DMS79 (cell line): Measurements from ENCODE around the gene SNX22.

Source experiments
- DNase-seq: peaks from one replicate; lab custom pipeline; 2025; lab: John Stamatoyannopoulos, UW

The SNX22 gene

DNA sequence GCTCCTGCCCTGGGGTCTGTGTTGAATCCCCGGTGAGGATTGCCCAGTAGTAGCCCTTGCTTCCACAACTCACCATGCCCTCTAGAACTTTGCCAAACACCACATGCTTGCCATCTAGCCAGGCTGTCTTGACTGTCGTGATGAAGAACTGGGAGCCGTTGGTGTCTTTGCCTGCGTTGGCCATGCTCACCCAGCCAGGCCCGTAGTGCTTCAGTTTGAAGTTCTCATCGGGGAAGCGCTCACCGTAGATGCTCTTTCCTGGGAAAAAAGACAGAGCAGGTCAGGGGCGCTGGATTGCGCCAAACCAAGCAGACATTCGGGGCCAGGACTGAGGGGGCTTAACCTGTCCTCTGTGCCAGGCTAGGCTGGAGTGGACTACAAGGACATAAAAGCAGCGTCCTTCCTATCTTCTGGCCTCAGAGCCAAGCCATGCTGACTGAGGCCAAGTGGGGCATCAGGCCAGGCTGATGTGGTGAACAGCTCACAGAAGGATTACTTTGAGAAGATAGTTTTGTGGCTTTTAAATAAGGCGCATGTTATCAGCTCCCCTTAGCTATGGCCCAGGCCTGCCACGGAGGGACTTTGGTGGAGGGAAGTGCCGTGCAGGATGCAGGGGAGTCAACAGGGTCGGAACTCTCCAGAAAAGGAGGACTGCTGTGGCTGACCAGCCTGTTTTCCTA is 5.3 kb downstream of the SNX22 start:
- no peak for DNase-seq

DNA sequence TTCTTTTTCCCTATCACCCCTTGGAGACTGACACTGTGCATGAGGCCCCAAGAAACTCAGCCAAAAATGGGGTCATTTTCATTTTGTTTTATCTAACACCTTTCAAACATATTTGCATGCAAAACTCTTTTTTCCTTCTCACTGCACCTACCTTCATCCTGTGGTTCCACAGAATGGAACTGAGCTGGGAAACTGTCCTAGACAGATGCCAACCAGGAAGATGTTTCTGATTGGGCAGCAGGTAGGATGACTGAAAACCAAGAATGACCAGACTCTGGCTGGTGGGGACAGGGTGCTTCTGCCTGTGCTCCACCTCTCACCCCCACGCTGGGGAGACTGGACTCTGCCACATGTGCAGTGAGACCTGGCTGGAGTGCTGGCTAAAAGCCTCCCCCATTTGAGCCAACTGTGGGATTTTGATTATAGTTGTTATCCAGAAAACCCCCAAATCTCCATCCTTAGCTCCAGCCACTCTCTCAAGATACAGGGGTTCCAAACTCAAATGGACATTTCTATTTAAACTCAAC is 6.1 kb downstream of the SNX22 start:
- no peak for DNase-seq

DNA sequence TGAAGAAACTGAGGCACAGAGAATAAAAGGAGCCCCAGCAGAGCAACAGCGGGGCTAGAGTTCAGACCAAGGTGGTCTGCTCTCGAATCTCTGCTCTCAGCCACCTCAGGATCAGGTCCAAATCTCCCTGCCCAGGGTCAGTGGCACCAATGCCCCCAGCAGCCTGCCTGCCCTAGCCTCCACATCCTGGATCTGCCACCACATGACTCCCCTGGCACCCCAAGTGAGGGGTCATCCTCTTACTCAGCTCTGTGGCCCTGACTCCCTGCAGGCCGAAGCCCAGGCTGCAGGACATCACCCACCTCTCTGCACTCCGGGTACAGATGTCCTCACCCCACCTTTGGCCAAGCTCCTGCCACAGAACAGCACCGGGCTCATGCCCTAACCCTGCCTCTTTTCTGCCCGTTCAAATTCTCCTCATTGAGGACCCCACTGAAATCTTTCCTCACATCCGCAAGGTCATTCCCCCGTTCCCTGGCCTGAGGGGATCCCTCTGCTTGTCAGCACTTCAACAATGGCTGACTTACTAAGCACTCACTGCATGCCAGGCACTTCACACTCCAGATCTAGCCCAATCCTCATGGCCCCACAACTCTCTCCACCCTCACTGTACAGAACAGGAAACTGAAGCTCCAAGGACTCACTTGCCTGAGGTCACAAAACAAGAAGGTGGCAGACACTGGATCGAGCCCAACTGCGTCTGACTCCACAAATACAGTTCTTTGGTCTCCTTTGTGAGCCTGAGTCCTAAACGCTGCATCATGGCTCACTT is 7.0 kb downstream of the SNX22 start:
- no peak for DNase-seq

DNA sequence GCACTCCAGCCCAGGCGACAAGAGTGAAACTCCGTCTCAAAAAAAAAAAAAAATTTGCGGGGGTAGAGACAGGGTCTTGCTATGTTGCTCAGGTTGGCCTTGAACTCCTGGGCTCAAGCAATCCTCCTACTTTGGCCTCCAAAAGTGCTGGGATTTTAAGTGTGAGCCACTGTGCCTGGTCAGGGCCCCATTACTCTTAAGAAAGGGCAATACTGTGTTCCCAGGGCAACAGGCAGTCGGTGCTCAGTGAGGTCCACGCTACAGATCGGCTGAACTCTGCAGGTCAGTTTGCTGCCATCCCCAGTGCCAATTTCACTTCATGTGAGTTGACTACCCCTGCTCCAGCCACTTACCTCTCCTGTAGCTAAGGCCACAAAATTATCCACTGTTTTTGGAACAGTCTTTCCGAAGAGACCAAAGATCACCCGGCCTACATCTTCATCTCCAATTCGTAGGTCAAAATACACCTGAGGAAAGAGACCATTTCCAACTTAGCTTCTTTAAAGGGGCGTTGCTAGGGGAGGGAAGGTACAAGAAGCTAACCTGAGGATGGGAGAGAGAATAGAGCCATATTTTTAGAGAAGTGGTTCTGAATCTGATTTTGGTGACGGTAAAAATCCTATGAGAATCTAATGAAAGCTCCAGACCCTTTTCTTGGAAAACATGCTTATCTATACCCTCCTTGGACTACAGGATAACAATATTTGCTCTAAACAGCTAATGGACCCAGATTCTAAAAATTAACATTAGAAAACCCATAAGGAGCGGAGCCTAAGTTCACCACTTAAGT is 10.4 kb downstream of the SNX22 start:
- DNase-seq: no peak

DNA sequence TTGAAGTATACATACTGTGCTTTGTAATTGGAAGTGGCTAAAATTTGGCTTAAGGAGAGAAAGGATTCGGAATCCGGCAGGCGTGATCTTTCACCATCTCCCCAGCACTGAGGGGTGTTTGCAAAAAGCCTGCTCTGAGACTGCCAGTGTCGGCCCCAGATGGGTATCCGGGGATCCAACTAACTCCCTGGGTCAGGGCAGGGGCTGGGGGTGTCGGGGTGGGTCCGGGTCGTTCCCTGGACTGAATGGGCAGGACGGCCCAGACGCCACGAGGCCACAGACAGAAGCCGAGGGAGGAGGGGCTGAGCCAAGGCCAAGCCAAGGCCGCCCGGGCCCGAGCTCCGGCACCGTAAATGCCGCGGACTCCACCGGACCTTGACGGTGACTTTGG is 10.9 kb downstream of the SNX22 start:
- DNase-seq: no peak

DNA sequence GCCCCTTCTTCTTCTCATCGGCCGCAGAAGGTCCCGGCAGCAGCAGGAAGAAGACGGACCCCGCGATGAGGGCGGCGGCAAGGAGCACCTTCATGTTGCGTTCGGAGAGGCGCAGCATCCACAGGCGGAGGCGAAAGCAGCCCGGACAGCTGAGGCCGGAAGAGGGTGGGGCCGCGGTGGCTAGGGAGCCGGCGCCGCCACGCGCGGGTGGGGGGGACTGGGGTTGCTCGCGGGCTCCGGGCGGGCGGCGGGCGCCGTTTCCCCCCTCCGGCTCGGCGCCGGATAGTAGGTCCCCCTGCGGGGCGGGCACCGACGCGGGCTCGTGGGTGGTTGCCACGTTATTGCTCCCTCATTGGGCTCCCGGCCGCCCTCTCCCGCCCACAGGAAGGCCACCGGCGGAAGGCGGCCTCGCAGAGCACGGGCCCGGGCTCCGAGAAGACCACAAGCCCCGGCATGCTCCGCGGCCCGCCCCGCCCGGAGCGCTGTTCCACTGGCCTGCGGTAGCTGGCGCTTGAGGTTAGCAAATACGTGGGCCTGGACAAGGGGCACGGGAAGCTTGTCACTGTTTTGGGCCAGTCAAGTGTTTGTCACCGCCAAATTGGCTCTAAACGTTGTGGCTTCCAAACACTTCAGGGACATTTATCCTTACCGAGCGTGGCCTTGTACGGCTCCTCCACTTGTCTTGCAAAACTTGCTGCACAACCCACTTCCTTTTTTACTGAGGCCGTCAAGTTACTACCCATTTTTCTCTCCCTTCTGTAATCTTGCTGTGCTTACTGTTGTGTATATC is 11.5 kb downstream of the SNX22 start, which contains the start of gene PPIB:
Gene PPIB, minus strand, starts transcription at position 154 of the 790 bp plus-strand sequence. Its CDS starts 36 bp downstream, at position 118.
- DNase-seq: peak; percentile 86

DNA sequence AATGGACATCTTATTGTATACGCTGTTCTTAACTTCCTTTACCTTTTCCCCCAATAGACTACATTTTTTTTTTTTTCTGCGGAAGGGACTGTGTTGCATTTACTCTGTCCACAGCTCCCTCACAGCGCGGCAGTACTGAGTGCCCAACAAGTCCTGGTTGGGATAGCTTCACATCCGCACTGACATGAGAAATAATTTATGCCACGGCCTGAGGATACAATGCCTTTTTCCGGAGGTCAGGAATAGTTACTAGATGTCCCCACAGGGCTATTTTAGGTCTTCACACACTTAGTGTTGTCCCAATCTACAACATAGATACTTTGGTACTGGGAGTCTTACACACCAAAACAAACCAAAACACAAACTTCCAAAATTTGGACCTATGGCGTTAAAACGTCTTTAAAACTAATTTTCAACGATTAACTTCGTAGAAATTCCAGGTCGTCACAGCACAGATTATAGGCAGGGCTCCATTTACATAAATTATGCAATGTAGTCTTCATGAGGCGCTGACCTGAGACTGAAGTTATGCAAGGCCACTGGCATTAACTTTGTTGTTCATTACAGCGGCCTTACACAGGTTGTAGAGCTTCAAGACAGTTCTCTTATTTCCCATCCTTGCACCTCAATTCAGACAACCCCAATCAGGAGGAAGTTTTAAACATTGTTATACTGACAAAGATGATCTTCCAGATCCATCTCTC is 12.3 kb downstream of the SNX22 start:
- no peak for DNase-seq

DNA sequence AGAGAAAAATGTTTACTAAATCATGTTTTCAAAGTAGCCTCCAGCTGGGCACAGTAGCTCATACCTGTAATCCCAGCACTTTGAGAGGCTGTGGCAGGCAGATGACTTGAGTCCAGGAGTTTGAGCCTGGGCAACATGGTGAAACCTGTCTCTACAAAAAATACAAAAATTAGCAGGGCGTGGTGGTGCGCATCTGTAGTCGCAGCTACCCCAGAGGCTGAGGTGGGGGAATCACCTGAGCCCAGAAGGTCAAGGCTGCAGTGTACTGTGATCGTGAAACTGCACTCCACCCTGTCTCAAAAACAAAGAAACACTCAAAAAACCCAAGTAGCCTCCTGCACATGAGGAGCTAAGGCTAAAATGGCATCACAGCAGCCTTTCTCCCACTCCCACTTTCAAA is 12.9 kb downstream of the SNX22 start:
- no peak for DNase-seq

DNA sequence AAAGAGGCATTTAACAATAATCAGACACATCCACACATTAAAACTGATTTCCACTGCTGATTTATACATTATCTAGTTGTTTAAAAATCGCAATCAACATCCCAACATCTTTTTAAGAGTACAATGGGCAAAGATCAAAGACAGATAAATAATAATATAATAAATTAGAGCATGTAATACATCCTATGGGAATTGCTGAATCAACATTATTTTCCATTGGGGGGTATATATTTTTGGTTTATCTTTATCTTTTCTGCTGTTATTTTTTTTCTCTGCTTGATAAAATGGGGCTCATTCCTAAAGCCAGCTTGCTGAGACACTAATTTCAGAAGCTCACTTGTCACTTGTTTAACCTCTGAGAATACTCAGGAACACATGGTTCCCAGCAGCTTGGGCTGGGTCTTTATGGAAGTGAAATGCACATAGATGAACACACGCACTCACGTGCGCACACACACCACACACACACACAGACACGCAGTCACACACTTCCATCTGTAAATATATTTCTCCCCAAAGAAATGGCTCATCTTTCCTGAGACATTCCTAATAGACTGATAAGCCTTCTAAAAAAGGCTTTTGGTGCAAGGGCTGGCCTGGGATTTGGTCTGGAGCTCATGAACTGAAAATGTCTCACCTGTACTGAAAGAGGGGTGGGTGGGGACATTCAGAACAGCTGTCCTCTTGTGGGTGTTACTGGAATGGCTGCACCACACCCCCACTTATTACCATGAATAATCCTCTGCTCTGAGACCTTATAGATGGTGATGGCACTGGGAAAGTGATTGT is 14.8 kb downstream of the SNX22 start:
- no peak for DNase-seq

DNA sequence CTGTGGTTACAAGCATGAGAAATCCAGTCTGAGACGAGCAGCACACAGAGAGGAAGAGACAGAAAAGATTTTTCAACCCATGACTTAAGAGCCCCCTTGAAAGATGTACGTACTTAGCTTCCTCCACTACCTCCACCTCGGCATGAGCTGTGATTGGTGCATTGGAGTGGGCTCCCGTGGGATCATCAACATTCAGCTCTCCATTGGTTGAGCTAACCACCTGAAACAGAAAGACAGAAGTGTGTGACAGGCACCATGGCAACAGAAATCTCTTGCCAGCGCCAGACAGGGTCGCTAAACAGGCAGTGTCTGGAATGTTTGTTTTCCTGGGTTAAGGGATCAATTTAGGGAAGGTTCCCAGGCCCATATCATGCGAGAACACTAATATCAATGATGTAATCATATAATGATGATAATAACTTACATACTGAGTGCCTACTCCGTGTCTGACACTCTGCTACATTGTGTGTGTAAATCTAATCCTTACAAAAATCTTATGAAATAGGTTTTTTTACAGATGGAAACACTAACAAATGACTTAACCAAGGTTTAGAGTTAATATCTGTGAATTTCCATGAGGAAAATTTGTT is 28.8 kb downstream of the SNX22 start:
- DNase-seq: peak; percentile 68

DNA sequence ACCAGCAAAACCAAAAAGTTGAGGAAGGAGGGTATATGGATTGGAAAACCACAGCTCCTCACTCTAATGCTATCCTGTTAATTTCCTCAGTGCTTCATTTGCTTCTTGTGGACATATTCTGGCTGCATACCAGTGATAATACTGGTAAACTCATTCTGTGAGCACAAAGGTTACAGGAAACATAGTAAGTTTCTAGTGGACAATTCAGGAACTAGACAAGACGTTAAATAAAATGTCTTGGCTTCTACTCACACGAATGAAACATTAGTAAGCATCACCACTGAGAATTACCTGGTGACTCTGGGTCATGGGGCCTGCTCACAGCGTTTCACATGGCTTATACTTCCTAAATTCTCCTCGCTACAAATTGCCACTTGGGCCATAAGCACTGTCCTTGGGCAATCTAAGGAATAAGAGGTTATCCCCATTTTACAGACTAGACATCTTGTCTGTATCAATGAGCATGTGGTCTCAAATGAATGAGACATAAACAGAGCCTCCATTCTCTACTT is 31.4 kb downstream of the SNX22 start:
- no peak for DNase-seq

DNA sequence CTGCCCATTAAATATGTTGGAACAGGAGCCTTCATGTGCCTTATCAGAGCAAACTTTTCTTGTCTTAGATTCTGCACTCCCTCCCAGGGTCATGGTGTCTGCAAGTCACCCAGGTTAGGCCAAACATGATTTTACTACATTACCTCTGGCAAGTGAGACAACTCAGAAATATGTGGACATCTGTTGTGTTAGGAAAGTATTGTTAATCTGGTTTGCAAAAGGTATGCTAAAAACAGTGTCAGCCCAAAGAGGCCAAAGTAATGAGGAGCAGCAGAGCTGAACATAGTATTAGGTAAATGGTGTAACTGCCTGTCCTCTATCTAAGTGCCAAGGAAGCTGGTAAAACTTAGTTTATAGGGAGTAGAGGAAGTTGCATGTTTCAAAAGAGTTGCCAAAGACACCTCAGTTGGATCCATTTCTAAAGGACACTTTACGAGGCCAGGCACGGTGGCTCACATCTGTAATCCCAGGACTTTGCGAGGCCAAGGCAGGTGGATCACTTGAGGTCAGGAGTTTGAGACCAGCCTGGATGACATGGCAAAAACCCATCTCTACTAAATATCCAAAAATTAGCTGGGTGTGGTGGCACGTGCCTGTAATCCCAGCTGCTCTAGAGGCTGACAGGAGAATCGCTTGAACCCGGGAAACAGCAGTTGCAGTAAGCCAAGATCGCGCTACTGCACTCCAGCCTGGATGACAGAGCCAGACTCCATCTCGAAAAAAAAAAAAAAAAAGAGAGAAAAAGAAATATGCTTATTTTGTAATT is 33.8 kb downstream of the SNX22 start:
- DNase-seq: no peak

DNA sequence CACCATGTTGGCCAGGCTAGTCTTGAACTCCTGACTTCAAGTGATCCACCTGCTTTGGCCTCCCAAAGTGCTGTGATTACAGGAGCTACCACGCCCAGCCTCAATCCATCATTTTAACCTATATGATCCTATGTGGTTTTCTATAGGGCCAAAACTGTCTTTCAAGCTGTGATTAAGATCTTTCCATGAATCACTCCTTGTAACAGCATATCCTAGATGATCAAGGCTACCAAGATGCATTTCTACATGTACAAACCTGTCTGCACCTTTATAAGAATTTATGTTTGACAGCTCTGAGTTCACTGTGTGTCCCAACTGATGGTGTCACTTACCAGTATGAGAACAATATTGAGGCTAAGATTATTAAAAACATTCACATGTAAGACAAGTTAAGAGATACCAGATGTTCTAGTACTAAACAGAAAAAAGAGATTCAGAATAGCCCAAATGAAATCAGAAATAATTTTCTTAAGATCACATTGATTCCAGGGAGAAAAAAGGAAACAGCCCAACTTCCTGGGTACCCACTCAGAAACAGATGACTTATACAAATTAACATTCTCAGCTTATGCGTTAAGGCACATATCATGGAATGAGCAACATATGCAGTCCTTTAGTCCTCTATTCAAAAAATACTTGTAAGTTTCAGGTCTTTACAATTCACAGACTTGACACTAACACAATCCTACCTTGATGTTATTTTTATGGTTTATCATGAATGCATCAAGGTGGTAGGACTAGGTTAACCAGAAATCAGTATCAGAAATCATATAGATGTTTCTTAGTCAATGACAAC is 36.1 kb downstream of the SNX22 start:
- DNase-seq: no peak

DNA sequence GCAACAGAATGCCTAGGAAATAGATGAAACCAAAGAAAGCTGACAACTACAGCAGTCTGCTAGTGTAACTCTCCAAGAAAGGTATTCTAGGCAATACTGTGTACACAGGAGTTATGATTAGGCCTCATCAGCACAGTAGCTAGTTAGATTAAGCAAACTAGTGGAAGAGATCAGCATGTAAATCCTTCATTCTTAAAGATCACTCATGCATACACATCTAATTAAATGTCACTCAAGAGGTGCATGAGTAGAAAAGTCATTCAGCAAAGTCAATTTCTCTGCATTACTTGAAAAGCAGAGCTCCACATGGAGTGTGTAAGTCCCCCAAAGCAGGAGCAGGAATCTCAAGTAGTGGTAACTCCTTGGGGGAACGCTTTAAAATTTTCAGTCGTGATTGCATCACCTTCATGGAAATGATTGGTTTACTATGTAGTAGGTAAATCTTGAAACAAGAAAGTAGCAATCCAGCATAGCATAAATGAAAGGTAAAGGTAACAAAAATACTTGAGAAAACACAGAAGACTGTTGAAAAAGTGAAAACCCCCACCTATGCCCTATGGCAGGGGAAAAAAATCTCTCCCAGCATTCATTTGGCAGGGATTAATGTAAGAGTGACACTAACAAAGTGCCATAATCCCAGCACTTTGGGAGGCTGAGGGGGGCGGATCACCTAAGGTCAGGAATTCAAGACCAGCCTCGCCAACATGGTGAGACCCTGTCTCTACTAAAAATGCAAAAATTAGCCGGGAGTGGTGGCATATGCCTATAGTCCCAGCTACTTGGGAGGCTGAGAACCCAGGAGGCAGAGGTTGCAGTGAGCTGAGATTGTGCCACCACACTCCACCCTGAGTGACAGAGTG is 40.7 kb downstream of the SNX22 start:
- no peak for DNase-seq

DNA sequence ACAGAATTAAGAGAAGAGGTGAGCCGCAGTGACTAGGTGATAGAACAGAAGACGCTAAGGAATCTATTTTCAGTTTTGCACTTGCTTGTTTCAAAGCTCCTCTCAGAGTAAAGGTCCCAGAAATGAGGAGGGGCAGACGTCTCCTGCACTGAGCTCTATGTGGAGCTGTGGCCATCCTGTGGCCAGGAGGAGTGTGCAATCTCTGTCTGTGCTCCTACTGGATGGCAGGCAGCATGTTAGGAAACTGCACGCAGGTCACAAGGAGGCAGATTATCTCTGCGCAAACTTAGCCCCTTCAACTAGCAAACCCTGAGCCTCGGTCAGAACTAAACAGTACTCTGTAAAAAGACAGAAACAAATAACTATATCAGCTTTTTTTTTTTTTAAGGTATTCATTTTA is 42.4 kb downstream of the SNX22 start:
- DNase-seq: no peak

DNA sequence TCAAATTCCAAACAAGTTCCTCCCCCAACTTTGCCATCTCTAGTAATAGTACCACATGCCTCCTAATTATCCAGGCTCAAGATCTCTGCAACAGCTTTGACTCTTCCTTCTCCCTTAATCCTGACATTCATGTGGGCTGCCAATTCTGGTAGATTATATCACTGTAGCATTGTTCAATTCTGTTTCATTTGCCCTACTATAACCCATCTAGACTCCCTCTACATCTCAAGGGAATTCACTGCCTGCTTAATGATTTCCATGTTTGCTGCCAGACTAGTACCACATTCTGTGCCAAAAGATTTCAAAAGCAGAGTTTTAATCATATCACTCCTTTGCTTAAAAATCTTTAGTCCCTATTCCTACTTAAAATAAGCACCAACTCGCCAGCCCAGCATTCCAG is 45.9 kb downstream of the SNX22 start:
- no peak for DNase-seq

DNA sequence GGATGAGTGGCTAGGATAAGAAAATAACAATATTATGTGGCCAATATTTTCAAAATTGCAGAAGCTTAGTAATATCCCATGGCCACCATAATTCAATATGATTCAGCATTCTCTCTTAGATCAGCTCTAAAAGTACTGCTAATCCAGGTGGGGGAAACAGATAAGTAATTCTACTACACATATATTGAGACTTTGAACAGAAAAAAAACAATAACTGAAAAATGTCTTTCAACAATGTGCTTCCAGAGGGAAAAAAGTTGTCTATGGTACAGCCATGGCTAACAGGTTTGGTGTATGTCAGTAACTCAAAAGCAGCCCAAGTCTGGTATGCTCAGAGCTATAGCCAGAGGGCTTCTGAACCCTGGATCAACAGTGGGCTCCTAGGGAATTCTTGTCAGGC is 53.7 kb downstream of the SNX22 start:
- DNase-seq: no peak
